Uterus (tissue), 2 donors: Measurements from ENCODE around the gene GRK2.

ENCODE experiments used
- POLR2A ChIP-seq, 2 donors: fragments of 450-650 bp; IDR thresholded peaks; one replicate each; pipeline ENCODE4 v1.6.1; 2016; ENCODE audit warnings: antibody characterized with exemption in 2 of 2, mild to moderate bottlenecking in 1 of 2, moderate library complexity in 1 of 2
- TF ChIP-seq, protein P1 (sequence below), 4 experiments: fragments of 200-600 bp in 2 of 4; fragments of 450-650 bp in 2 of 4; sonication (generic) in 2 of 4; IDR thresholded peaks; one replicate each; pipeline ENCODE4 v1.5.1; 2016 to 2019; ENCODE audit warnings: antibody characterized with exemption in 4 of 4, mild to moderate bottlenecking in 2 of 4, moderate library complexity in 1 of 4

DNA sequence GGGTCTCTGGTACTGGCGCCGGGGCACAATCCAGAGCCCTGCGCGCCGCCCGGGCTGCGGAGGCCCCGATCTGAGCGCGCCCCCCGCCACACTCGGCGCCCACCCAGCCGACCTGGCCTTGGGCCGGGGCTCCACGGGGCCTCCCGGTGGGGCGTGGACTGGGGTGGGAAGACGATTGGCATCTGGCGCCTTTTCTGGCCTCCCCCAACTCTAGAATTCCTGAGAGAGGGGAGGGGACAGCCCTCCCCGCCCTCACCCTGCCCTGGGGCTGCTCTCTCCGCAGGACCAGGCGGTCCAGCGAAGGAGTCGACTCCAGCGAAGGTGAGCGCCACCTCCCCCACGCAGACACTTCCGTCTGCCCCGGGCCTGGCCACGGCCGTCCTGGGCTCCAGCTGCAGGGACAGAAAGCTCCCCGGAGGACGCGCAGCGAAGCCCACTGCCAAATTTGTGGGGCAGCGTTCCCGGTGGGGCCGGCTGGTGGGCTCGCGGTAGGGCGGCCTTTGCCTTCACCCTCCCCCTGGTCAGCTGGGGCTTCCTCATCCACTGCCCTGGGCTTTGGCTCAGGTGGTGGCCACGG lies 37.6 kb downstream of the GRK2 start:
- TF ChIP-seq, protein P1, sequence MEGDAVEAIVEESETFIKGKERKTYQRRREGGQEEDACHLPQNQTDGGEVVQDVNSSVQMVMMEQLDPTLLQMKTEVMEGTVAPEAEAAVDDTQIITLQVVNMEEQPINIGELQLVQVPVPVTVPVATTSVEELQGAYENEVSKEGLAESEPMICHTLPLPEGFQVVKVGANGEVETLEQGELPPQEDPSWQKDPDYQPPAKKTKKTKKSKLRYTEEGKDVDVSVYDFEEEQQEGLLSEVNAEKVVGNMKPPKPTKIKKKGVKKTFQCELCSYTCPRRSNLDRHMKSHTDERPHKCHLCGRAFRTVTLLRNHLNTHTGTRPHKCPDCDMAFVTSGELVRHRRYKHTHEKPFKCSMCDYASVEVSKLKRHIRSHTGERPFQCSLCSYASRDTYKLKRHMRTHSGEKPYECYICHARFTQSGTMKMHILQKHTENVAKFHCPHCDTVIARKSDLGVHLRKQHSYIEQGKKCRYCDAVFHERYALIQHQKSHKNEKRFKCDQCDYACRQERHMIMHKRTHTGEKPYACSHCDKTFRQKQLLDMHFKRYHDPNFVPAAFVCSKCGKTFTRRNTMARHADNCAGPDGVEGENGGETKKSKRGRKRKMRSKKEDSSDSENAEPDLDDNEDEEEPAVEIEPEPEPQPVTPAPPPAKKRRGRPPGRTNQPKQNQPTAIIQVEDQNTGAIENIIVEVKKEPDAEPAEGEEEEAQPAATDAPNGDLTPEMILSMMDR (IDR thresholded peaks at IDR 0.05): no peak
- no peak for TF ChIP-seq POLR2A (IDR thresholded peaks at IDR 0.05)
